ENCODE data around the gene HUNK.

DNA sequence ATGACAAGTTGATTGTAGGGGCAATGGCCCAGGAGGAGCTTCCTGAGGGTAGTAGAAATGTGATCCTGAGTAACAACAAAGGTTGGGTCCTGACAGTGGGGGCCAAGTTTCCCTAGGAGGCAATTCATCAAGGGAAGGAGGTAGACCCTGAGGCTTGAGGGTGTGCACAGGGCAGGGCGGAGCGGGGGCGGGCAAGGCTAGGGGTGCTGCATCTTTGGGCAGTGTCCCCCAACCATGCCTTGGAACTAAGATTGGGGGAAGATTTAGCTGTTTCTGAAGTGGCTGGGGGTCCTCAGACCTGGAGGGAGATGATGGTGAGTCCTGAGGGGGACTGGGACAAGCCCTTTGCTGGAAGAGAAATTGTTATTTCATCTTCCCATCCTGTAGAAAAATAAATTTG is 50.9 kb downstream of the HUNK start:
- TF ChIP-seq, protein P1, sequence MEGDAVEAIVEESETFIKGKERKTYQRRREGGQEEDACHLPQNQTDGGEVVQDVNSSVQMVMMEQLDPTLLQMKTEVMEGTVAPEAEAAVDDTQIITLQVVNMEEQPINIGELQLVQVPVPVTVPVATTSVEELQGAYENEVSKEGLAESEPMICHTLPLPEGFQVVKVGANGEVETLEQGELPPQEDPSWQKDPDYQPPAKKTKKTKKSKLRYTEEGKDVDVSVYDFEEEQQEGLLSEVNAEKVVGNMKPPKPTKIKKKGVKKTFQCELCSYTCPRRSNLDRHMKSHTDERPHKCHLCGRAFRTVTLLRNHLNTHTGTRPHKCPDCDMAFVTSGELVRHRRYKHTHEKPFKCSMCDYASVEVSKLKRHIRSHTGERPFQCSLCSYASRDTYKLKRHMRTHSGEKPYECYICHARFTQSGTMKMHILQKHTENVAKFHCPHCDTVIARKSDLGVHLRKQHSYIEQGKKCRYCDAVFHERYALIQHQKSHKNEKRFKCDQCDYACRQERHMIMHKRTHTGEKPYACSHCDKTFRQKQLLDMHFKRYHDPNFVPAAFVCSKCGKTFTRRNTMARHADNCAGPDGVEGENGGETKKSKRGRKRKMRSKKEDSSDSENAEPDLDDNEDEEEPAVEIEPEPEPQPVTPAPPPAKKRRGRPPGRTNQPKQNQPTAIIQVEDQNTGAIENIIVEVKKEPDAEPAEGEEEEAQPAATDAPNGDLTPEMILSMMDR (IDR thresholded peaks at IDR 0.05; ENCODE audit: insufficient read depth, low read depth, low read length), result no peak
- no peak for TF ChIP-seq EZH2 (IDR thresholded peaks at IDR 0.05; ENCODE audit: insufficient read depth, low read length)

Data from astrocyte (in vitro differentiated cells and primary cell).